Pancreas (tissue), 10 donors: ENCODE measurements around the gene C1RL. TPM values are rescaled to one million over a fixed set of nuclear protein-coding genes. Genes with fewer than 3 reads are reported as not detected.

Source experiments
- ATAC-seq, 4 donors: fragments of 200-7000 bp; cut with Tn5 transposase; one replicate each; pipeline versions ENCODE4 v1.8.0 to v1.9.1; 2020; ENCODE audit warnings: mild to moderate bottlenecking in 4 of 4, moderate library complexity in 4 of 4
- DNase-seq, 6 donors: peaks; one replicate each; pipeline ENCODE4 v3.0.0-alpha.2; 2020
- FAIRE-seq: peaks from 2 replicates; lab custom pipeline; 2012; peaks lifted over from hg19 to GRCh38; lab: Jason Lieb, UNC
- H3K27ac ChIP-seq, 4 donors: fragments of 200-600 bp; sonication (generic); 1 replicate in 3 of 4; 2 replicates in 1 of 4; pipeline versions ENCODE4 v1.5.0 to v1.8.0; 2020
- H3K27me3 ChIP-seq, 4 donors: fragments of 200-600 bp; one replicate each; pipeline ENCODE4 v1.8.0; 2021
- H3K36me3 ChIP-seq, 3 donors: fragments of 200-600 bp; sonication (generic) in 1 of 3; one replicate each; pipeline versions ENCODE4 v1.5.0 to v1.8.0; 2020 to 2021
- H3K4me1 ChIP-seq, 3 donors: fragments of 200-600 bp; one replicate each; pipeline ENCODE4 v1.8.0; 2021
- H3K4me3 ChIP-seq, 4 donors: fragments of 200-600 bp; sonication (generic) in 2 of 4; one replicate each; pipeline versions ENCODE4 v1.5.0 to v1.8.0; 2020 to 2021
- H3K9me3 ChIP-seq, 4 donors: fragments of 200-600 bp; one replicate each; pipeline ENCODE4 v1.8.0; 2021
- CTCF ChIP-seq, 4 donors: fragments of 200-600 bp; sonication (generic) in 3 of 4; IDR thresholded peaks; one replicate each; pipeline versions ENCODE4 v1.5.0 to v1.8.0; 2021; ENCODE audit warnings: antibody characterized with exemption in 4 of 4
- WGBS, 2 donors: extraction: QIAGEN DNeasy Blood & Tissue Kit; methylation state at CpG; one replicate each; pipeline ENCODE4 v1.1.7; 2013; 5-methylcytosine and 5-hydroxymethylcytosine counted together
- intact Hi-C, 3 donors: fragments of 100-400 bp; cut with DNase I; formaldehyde crosslinking; loops; one replicate each; pipeline versions ENCODE4 v1.11.1 to v1.14.2; 2022
- polyA plus RNA-seq, 2 donors: library from polyadenylated mRNA; stranded (reverse); fragments of 200-250 nt; gene quantifications; one replicate each; pipeline ENCODE4 v1.2.3, GENCODE V29; 2013
- total RNA-seq, 6 donors: library from RNA; stranded (reverse); fragmentation: NEBNext Ultra II Directional in 4 of 6; extraction: Animal tissue kit (Norgen Biotek cat#: 25700) in 4 of 6; gene quantifications; one replicate each; pipeline versions ENCODE4 v1.2.1 to v1.2.4, GENCODE V29; 2021 to 2023
- donor health status: healthy with polysubstance abuse.
- donor health status: DM: no; HTN: no; CAD: no; lungs with moderate emphysema.
- donor health status: DM: no; HTN: no; CAD: no.
- donor health status: control.
- donor health status: control.
- donor health status: Bipolar disorder and iron deficiency.
- donor health status: DM: yes; HTN: yes; CAD: no.
- donor health status: DM: no; HTN: no; CAD: no.
- donor health status: DM: no; HTN: no; CAD: no.
- donor health status: DM: yes; HTN: yes; CAD: no.

The C1RL gene
- total and polyA plus RNA-seq, 8 donors: 36.5 to 60.5 (median 44.7) TPM

- H3K27ac ChIP-seq: no peak overlapping the region
- intact Hi-C loops: no loop called here
- no peaks in the 10 kb centered on the region for H3K4me1 ChIP-seq
- FAIRE-seq (no peak), ATAC-seq (no peak), DNase-seq (no peak)
- H3K27me3 ChIP-seq: no peaks in the 10 kb centered on the region
- WGBS, 2 donors: 90 to 91% methylated on average over 12 of the region's 12 CpGs
- H3K4me3 ChIP-seq: no peak overlapping the region
- peaks cover 0 to 18% (median 0%) of the 10 kb centered on the region in 3 donors for H3K36me3 ChIP-seq
- TF ChIP-seq CTCF (IDR thresholded peaks at IDR 0.05): no peak
- H3K9me3 ChIP-seq: no peaks in the 10 kb centered on the region
These were observed 41.3 kb upstream of the C1RL start for GRCh38 chr12:7150356-7150755.

GRCh38 chr12:7146906-7147305 is 37.9 kb upstream of the C1RL start:
- Histone ChIP-seq H3K27me3 (no peaks in the 10 kb centered on the region), H3K27ac (no peak overlapping the region), H3K36me3 (peaks cover 0 to 17% (median 0%) of the 10 kb centered on the region in 3 donors), H3K9me3 (no peaks in the 10 kb centered on the region), H3K4me3 (no peak overlapping the region), H3K4me1 (no peaks in the 10 kb centered on the region)
- FAIRE-seq (no peak), ATAC-seq (no peak), DNase-seq (peak in 1 of 6 donors; percentile 6)
- TF ChIP-seq CTCF (IDR thresholded peaks at IDR 0.05): no peak
- WGBS, 2 donors: 91 to 94% methylated on average over 7 of the region's 7 CpGs
- intact Hi-C loops: no loop called here

- DNase-seq (peak in 1 of 6 donors; percentile 3), FAIRE-seq (no peak), ATAC-seq (no peak)
- no peaks in the 10 kb centered on the region for H3K9me3 ChIP-seq
- intact Hi-C loops: no loop called here
- no peak overlapping the region for H3K4me3 ChIP-seq
- WGBS, 2 donors: 87 to 92% methylated on average over 7 of the region's 7 CpGs
- no peaks in the 10 kb centered on the region for H3K27me3 ChIP-seq
- no peak overlapping the region for H3K27ac ChIP-seq
- H3K4me1 ChIP-seq: no peaks in the 10 kb centered on the region
- no peak for TF ChIP-seq CTCF (IDR thresholded peaks at IDR 0.05)
- H3K36me3 ChIP-seq: peaks cover 0 to 15% (median 0%) of the 10 kb centered on the region in 3 donors
These were observed 37.2 kb upstream of the C1RL start for GRCh38 chr12:7146228-7146627.

GRCh38 chr12:7145671-7146070 is 36.7 kb upstream of the C1RL start:
- 69 to 82% methylated on average over 4 of the region's 4 CpGs for WGBS, 2 donors
- no peak for TF ChIP-seq CTCF (IDR thresholded peaks at IDR 0.05)
- no peak for FAIRE-seq
- no peak for DNase-seq
- no peak overlapping the region for H3K4me3 ChIP-seq
- no peaks in the 10 kb centered on the region for H3K27me3 ChIP-seq
- H3K4me1 ChIP-seq: no peaks in the 10 kb centered on the region
- H3K27ac ChIP-seq: no peak overlapping the region
- H3K9me3 ChIP-seq: no peaks in the 10 kb centered on the region
- intact Hi-C loops: no loop called here
- ATAC-seq: no peak
- peaks cover 0 to 11% (median 0%) of the 10 kb centered on the region in 3 donors for H3K36me3 ChIP-seq

- H3K36me3 ChIP-seq: peaks cover 0 to 9% (median 0%) of the 10 kb centered on the region in 3 donors
- H3K4me3 ChIP-seq: no peak overlapping the region
- H3K9me3 ChIP-seq: no peaks in the 10 kb centered on the region
- no peaks in the 10 kb centered on the region for H3K27me3 ChIP-seq
- DNase-seq: no peak
- no peaks in the 10 kb centered on the region for H3K4me1 ChIP-seq
- ATAC-seq: peak; percentile 49 to 65 (median 60)
- TF ChIP-seq CTCF (IDR thresholded peaks at IDR 0.05): peak; percentile 13 to 51 (median 30)
- no peak for FAIRE-seq
- WGBS, 2 donors: 43 to 48% methylated on average over 11 of the region's 11 CpGs
- intact Hi-C loops: no loop called here
- H3K27ac ChIP-seq: no peak overlapping the region
These were observed 35.6 kb upstream of the C1RL start for GRCh38 chr12:7144414-7145120.
